Left ventricle myocardium inferior (tissue), 1 donor: ENCODE measurements around the gene CXCR3. TPM values are rescaled to one million over a fixed set of nuclear protein-coding genes. Genes with fewer than 3 reads are reported as not detected.
"Not testable (repeated sequence)": the region's sequence is repeated elsewhere in the genome, so short reads cannot be mapped to it uniquely, and the experiment has no call there.

ENCODE experiments used
- DNase-seq: peaks from one replicate; pipeline ENCODE4 v3.0.0-alpha.2; 2020
- H3K27ac ChIP-seq: fragments of 200-600 bp; replicated peaks from 2 replicates; pipeline ENCODE4 v1.8.0; 2021
- H3K27me3 ChIP-seq: fragments of 200-600 bp; 2 replicates; pipeline ENCODE4 v1.8.0; 2021; ENCODE audit warnings: low read depth
- H3K36me3 ChIP-seq: fragments of 200-600 bp; 2 replicates; pipeline ENCODE4 v1.8.0; 2021
- H3K4me1 ChIP-seq: fragments of 200-600 bp; 2 replicates; pipeline ENCODE4 v1.8.0; 2021
- H3K4me3 ChIP-seq: fragments of 200-600 bp; 2 replicates; pipeline ENCODE4 v1.8.0; 2021; ENCODE audit warnings: mild to moderate bottlenecking, moderate library complexity
- H3K9me3 ChIP-seq: fragments of 200-600 bp; replicated peaks from 2 replicates; pipeline ENCODE4 v1.8.0; 2021
- intact Hi-C: fragments of 100-400 bp; cut with micrococcal nuclease; formaldehyde crosslinking; loops from one replicate; pipeline ENCODE4 v1.11.0; 2022
- total RNA-seq: library from RNA; stranded (reverse); fragmentation: NEBNext Ultra II Directional; extraction: Animal tissue kit (Norgen Biotek cat#: 25700); gene quantifications from one replicate; pipeline ENCODE4 v1.2.1, GENCODE V29; 2021
- TF ChIP-seq, protein P1 (sequence below): fragments of 200-600 bp; IDR thresholded peaks from 2 replicates; pipeline ENCODE4 v1.8.0; 2021; ENCODE audit warnings: antibody characterized with exemption, mild to moderate bottlenecking, borderline replicate concordance
- donor health status: DM: no; HTN: yes; CAD: no; lungs with severe emphysema.

CXCR3 gene
- total RNA-seq, 1 donor from 2014 or later = not detected

DNA sequence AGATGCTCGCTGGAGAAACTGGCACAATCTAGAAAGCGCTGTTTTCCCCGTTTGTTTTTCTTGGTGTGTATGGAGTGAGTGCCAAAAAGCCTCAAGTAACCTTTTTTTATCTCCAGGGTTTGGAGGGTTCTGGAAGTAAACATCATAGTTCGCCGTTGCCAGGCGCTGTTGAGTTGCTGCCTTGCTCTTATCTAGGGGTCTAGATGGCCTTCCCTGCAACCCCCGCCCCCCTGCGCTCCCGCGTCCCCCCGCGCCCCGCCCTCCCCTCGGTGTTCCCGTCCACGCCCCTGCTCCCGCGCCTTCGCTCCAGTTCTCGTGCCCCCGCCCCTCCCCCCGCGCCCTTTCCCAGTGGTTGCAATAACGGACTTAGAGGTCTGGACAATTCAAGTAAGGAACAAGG, 40.6 kb downstream of the CXCR3 start:
- peak; percentile 16 for DNase-seq
- H3K9me3 ChIP-seq = no peaks in the 10 kb centered on the region
- no peaks in the 10 kb centered on the region for H3K27me3 ChIP-seq
- H3K36me3 ChIP-seq = peaks cover 33% of the 10 kb centered on the region
- no peak overlapping the region for H3K4me3 ChIP-seq
- TF ChIP-seq, protein P1, sequence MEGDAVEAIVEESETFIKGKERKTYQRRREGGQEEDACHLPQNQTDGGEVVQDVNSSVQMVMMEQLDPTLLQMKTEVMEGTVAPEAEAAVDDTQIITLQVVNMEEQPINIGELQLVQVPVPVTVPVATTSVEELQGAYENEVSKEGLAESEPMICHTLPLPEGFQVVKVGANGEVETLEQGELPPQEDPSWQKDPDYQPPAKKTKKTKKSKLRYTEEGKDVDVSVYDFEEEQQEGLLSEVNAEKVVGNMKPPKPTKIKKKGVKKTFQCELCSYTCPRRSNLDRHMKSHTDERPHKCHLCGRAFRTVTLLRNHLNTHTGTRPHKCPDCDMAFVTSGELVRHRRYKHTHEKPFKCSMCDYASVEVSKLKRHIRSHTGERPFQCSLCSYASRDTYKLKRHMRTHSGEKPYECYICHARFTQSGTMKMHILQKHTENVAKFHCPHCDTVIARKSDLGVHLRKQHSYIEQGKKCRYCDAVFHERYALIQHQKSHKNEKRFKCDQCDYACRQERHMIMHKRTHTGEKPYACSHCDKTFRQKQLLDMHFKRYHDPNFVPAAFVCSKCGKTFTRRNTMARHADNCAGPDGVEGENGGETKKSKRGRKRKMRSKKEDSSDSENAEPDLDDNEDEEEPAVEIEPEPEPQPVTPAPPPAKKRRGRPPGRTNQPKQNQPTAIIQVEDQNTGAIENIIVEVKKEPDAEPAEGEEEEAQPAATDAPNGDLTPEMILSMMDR = no peak
- no peaks in the 10 kb centered on the region for H3K4me1 ChIP-seq
- intact Hi-C loops = no loop called here
- peak overlapping the region; percentile 30 for H3K27ac ChIP-seq

DNA sequence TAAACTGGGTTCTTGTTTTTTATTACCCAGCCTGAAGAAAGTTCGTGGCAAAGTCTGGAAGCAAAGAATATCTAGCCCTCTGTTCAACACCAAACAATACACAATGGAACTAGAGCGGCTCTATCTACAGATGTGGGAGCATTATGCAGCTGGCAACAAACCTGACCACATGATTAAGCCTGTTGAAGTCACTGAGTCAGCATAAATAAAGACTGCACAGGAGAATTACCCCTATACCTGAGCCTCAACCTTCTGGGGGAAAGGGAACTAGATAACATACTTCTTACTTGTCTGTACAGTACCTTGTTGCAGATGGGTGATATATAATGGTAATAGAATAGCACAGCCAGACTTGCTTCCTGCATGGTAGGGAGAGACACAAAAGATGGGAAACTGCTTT, 44.7 kb downstream of the CXCR3 start:
- Histone ChIP-seq H3K27me3 (no peaks in the 10 kb centered on the region), H3K27ac (no peak overlapping the region), H3K4me1 (peaks cover 11% of the 10 kb centered on the region), H3K36me3 (peaks cover 71% of the 10 kb centered on the region), H3K9me3 (no peaks in the 10 kb centered on the region), H3K4me3 (no peak overlapping the region)
- TF ChIP-seq, protein P1 = no peak
- intact Hi-C loops = no loop called here
- no peak for DNase-seq

DNA sequence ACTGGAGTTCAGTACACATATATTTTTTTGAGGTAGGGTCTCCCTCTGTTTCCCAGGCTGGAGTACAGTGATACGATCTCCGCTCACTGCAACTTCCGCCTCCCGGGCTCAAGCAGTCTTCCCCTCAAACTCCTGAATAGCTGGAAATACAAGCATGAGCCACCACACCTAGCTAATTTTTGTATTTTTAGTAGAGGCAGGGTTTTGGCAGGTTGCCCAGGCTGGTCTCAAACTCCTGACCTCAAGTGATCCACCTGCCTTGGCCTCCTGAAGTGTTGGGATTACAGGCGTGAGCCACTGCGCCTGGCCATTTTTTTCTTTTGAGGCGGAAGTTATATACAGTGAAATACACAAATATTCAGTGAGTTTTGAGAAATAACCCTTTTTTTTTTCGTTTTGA, 46.9 kb downstream of the CXCR3 start:
- intact Hi-C loops, H3K9me3 ChIP-seq, H3K27ac ChIP-seq, H3K27me3 ChIP-seq, H3K4me3 ChIP-seq, DNase-seq: not testable (repeated sequence)
- H3K4me1 ChIP-seq = peaks cover 11% of the 10 kb centered on the region
- peaks cover 87% of the 10 kb centered on the region for H3K36me3 ChIP-seq

Other genes with a start within 250 kb of the CXCR3 start
- gene OGT, start 85.4 kb downstream of the CXCR3 start, total RNA-seq = 83.8 TPM
- 1.4 TPM for gene GCNA, start 40.1 kb downstream of the CXCR3 start, total RNA-seq
- gene CXorf49, start 99.8 kb upstream of the CXCR3 start, total RNA-seq = not detected
- gene CXorf49B, start 144.8 kb upstream of the CXCR3 start, total RNA-seq = not detected